Choroid plexus epithelial cell (primary cell): ENCODE measurements around the gene PSMA7.

Experiments
- DNase-seq: peaks from one replicate; pipeline ENCODE4 v3.0.0-alpha.2; 2010; ENCODE audit warnings: low read depth
- H3K4me3 ChIP-seq: 2 replicates; pipeline ENCODE4 v1.5.1; 2011; ENCODE audit warnings: low read depth, mild to moderate bottlenecking, control low read depth, low read length, moderate library complexity
- TF ChIP-seq, protein P1 (sequence below): conservative IDR thresholded peaks from 2 replicates; pipeline ENCODE4 v1.5.1; 2011; ENCODE audit warnings: low read depth, mild to moderate bottlenecking, control low read depth, inconsistent platforms, low read length, moderate library complexity

PSMA7 gene

DNA sequence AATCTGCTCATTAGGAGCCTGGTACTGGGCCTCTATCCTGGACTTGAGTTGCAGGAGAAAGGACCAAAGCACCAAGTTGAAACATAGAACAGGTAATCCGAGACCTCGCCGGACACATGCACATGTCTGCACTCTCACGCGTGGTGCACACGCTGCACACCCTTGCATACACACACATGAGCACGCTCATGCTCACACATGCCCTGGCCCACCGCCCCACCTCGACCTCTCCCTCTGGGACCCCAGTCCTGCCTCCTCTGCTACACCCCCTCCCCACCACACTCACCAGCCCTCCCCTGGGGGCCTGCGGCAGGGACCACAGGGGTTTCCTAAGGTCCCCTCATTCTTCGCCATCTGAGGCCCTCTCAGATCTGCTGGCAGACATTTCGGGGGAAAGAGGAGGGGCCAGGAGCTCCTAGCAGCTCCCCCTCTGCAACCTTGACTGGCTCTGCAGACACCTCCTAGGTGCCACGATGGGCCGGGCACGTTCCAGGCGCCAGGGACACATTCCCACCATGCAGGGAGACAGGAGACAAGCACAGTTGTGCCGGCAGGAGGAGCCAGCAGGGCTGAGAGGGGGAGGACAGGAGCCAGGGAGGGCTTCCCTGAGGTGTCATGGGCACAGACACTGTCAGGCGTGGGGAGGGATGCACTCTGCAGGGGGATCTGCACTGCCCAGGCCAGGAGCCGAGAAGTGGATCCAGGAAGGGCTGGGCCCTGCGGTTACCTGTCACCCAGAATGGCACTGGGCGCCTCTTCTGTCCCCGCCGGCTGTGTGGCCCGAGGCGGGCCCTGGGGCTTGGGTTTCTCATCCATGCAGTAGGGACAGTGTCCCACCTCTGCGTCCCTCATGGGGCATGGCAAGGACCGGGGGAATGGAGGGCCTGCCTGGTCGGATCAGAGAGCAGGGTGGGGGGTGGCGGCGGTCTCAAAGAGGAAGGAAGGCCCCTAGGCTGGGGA lies 46.5 kb downstream of the PSMA7 start:
- H3K4me3 ChIP-seq: no peak overlapping the region
- no peak for DNase-seq
- TF ChIP-seq, protein P1, sequence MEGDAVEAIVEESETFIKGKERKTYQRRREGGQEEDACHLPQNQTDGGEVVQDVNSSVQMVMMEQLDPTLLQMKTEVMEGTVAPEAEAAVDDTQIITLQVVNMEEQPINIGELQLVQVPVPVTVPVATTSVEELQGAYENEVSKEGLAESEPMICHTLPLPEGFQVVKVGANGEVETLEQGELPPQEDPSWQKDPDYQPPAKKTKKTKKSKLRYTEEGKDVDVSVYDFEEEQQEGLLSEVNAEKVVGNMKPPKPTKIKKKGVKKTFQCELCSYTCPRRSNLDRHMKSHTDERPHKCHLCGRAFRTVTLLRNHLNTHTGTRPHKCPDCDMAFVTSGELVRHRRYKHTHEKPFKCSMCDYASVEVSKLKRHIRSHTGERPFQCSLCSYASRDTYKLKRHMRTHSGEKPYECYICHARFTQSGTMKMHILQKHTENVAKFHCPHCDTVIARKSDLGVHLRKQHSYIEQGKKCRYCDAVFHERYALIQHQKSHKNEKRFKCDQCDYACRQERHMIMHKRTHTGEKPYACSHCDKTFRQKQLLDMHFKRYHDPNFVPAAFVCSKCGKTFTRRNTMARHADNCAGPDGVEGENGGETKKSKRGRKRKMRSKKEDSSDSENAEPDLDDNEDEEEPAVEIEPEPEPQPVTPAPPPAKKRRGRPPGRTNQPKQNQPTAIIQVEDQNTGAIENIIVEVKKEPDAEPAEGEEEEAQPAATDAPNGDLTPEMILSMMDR: no peak

DNA sequence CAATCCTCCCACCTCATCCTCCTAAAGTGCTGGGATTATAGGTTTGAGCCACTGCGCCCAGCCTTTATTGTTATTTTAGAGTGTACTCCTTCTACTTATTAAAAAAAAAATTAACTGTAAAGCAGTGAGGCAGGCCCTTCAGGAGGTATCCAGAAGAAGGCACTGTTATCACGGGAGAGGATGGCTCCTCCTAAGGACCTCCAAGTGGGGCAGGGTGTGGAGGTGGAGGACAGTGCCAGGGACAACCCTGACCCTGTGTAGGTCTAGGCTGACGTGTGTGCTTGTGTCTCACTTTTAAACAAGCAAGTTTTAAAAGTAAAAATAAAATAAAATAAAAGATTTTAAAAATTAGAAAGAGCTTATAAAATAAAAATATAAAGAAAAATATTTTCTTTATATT lies 53.8 kb downstream of the PSMA7 start:
- no peak overlapping the region for H3K4me3 ChIP-seq
- peak; percentile 14 for DNase-seq
- TF ChIP-seq, protein P1: peak; percentile 10

DNA sequence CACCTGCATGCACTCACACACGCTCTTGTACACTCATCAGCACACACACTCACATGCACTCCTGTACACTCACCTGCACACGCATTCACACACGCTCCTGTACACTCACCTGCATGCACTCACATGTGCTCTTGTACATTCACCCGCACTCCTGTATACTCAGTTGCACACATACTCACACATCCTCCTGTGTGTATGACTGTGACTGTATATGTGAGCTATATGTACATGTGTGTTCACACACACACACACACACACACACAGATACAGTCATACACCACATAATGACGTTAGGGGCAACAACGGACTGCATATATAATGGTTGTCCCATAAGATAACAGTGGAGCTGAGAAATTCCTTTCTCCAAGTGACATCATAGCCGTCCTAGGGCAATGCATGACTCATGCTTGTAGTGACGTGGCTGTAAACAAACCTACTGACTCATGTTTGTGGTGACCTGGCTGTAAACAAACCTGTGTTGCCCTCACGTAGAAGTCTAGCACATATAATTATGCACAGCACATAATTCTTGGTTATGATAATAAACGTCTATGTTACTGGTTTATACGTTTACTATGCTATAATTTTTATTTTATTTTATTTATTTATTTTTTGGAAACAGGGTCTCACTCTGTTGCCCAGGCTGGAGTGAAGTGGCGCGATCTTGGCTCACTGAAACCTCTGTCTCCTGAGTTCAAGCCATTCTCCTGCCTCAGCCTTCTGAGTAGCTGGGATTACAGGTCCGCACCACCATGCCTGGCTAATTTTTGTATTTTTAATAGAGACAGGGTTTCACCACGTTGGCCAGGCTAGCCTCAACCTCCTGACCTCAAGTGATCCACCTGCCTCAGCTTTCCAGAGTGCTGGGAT lies 54.7 kb downstream of the PSMA7 start:
- DNase-seq: peak; percentile 92
- H3K4me3 ChIP-seq: no peak overlapping the region
- TF ChIP-seq, protein P1: no peak

DNA sequence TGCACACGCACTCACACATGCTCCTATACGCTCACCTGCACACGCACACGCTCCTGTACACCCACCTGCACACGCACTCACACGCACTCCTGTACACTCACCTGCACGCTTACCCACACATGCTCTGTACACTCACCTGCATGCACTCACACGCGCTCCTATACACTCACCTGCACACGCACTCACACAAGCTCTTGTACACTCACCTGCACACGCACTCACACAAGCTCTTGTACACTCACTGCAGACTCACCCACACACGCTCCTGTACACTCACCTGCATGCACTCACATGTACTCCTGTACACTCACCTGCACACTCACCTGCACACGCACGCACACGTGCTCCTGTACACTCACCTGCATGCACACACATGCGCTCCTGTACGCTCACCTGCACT lies 55.6 kb downstream of the PSMA7 start:
- TF ChIP-seq, protein P1: no peak
- no peak for DNase-seq
- H3K4me3 ChIP-seq: no peak overlapping the region

DNA sequence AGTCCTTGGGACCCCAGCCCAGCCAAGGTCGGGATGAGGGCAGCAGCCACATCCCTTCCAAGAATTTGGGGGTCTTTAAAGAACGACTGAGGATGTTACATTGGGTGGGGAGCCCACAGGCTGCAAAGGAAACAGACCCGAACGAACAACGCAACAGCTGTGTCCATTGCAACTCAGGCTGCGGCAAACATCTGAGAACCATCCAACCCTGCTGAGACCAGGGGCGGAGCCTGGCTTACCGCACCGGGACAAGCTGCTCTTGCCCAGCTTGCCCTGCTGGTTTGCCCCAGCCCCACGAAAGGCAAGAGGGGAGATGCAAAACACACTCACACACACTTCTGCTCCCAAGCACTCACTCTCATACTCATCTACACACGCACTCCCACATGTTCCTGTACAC lies 56.0 kb downstream of the PSMA7 start:
- H3K4me3 ChIP-seq: no peak overlapping the region
- TF ChIP-seq, protein P1: no peak
- DNase-seq: peak; percentile 49
